Measurements from ENCODE around the gene IDNK.

The IDNK gene

GRCh38 chr9:83662933-83663332 is 40.0 kb downstream of the IDNK start:
- Histone ChIP-seq H3K27ac (replicated peaks) (no peak overlapping the region), H3K27me3 (ENCODE audit: insufficient read depth, poor library complexity, severe bottlenecking) (no peaks in the 10 kb centered on the region), H3K4me3 (replicated peaks; ENCODE audit: insufficient read depth, low read length) (no peak overlapping the region)
- no peak for DNase-seq (ENCODE audit: low read depth in 1 of 2, low spot score in 1 of 2)
- TF ChIP-seq POLR2AphosphoS5 (IDR thresholded peaks at IDR 0.05; ENCODE audit: low read depth) (no peak), REST (IDR thresholded peaks at IDR 0.05; ENCODE audit: insufficient replicate concordance, low read depth) (no peak), SPI1 (IDR thresholded peaks at IDR 0.05; ENCODE audit: borderline replicate concordance, low read depth) (no peak), CTCF (IDR thresholded peaks at IDR 0.05; ENCODE audit: insufficient read depth, low read length) (no peak), GABPA (IDR thresholded peaks at IDR 0.05; ENCODE audit: low read depth) (no peak)

- Histone ChIP-seq H3K27ac (replicated peaks) (peak overlapping the region; percentile 11; the same call in 1 of the 2 replicates), H3K27me3 (ENCODE audit: insufficient read depth, poor library complexity, severe bottlenecking) (no peaks in the 10 kb centered on the region), H3K4me3 (replicated peaks; ENCODE audit: insufficient read depth, low read length) (no peak overlapping the region)
- DNase-seq (ENCODE audit: low read depth in 1 of 2, low spot score in 1 of 2): no peak
- no peak for TF ChIP-seq POLR2AphosphoS5 (IDR thresholded peaks at IDR 0.05; ENCODE audit: low read depth)
- TF ChIP-seq REST (IDR thresholded peaks at IDR 0.05; ENCODE audit: insufficient replicate concordance, low read depth): no peak
- TF ChIP-seq SPI1 (IDR thresholded peaks at IDR 0.05; ENCODE audit: borderline replicate concordance, low read depth): no peak
- no peak for TF ChIP-seq CTCF (IDR thresholded peaks at IDR 0.05; ENCODE audit: insufficient read depth, low read length)
- no peak for TF ChIP-seq GABPA (IDR thresholded peaks at IDR 0.05; ENCODE audit: low read depth)
Observed at GRCh38 chr9:83665580-83666200, 42.7 kb downstream of the IDNK start.

GRCh38 chr9:83669067-83669466 is 46.1 kb downstream of the IDNK start:
- Histone ChIP-seq H3K27me3 (ENCODE audit: insufficient read depth, poor library complexity, severe bottlenecking) (no peaks in the 10 kb centered on the region), H3K27ac (replicated peaks) (no peak overlapping the region), H3K4me3 (replicated peaks; ENCODE audit: insufficient read depth, low read length) (no peak overlapping the region)
- no peak for DNase-seq (ENCODE audit: low read depth in 1 of 2, low spot score in 1 of 2)
- TF ChIP-seq CTCF (IDR thresholded peaks at IDR 0.05; ENCODE audit: insufficient read depth, low read length) (no peak), GABPA (IDR thresholded peaks at IDR 0.05; ENCODE audit: low read depth) (no peak), REST (IDR thresholded peaks at IDR 0.05; ENCODE audit: insufficient replicate concordance, low read depth) (no peak), SPI1 (IDR thresholded peaks at IDR 0.05; ENCODE audit: borderline replicate concordance, low read depth) (no peak), POLR2AphosphoS5 (IDR thresholded peaks at IDR 0.05; ENCODE audit: low read depth) (no peak)

Measured in HL-60 (cell line).